Measurements from ENCODE around the gene SLC30A3. TPM values are rescaled to one million over a fixed set of nuclear protein-coding genes. Genes with fewer than 3 reads are reported as not detected.

Gene SLC30A3
- total and polyA plus RNA-seq, 9 donors, result 0.18 to 0.99 (median 0.66) TPM

DNA sequence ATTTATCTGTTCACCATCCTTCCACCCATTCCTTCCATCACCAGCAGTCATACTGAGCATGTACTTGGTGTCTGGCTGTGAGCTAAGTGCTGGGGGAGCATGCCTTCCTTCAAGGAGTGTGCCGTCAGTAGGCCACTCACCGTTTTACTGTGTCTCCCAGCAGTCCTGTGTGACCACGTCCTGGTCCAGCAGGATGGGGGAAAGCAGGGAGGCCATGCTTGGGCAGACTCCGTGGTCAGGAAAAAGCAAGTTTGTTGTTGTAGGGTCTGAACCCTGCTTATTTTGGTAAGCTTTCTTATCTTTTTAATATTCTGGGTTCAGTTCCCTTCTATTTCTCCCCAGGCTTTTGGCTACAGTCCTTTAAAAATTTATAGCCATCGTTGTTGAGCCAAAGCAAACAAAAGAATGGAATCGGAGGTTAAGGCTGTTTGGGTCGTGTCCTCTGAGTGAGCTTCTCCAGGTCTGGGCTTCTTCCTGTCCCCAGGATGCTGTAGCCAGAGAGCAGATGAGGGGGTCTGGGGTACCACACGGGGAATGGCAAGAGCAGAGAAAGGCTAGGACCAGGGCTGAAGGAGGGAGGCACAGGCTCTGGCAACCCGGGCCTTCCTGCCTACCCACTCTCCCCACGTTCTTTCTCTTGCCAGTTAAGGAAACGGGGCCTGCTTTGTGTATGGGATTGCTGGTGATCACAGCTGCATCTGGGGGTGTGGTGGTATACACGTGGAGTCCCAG lies 13.5 kb downstream of the SLC30A3 start:
- Histone ChIP-seq H3K36me3 (ENCODE audit: control insufficient read depth, insufficient read depth, low read length) (peaks cover 6% of the 10 kb centered on the region), H3K27ac (ENCODE audit: low read length) (no peak overlapping the region), H3K4me1 (ENCODE audit: control insufficient read depth, insufficient read depth, low read length) (peaks cover 5% of the 10 kb centered on the region), H3K4me3 (ENCODE audit: low read length) (no peak overlapping the region), H3K9me3 (replicated peaks; ENCODE audit: control insufficient read depth, low read depth, low read length) (no peaks in the 10 kb centered on the region), H3K27me3 (ENCODE audit: control insufficient read depth, insufficient read depth, low read length) (peaks cover 34% of the 10 kb centered on the region)
- no peak for DNase-seq
- 28% methylated on average over 4 of the region's 12 CpGs for whole genome bisulfite sequencing (ENCODE audit: insufficient coverage)

GRCh38 chr2:27247893-27248292 lies 15.0 kb downstream of the SLC30A3 start:
- Histone ChIP-seq H3K27me3 (ENCODE audit: control insufficient read depth, insufficient read depth, low read length) (peaks cover 29% of the 10 kb centered on the region), H3K9me3 (replicated peaks; ENCODE audit: control insufficient read depth, low read depth, low read length) (no peaks in the 10 kb centered on the region), H3K4me1 (ENCODE audit: control insufficient read depth, insufficient read depth, low read length) (peaks cover 9% of the 10 kb centered on the region), H3K27ac (ENCODE audit: low read length) (no peak overlapping the region), H3K4me3 (ENCODE audit: low read length) (no peak overlapping the region), H3K36me3 (ENCODE audit: control insufficient read depth, insufficient read depth, low read length) (peaks cover 21% of the 10 kb centered on the region)
- no peak for DNase-seq
- 84% methylated on average over 3 of the region's 4 CpGs for WGBS (ENCODE audit: insufficient coverage)

GRCh38 chr2:27245626-27246025 lies 17.2 kb downstream of the SLC30A3 start:
- peaks cover 16% of the 10 kb centered on the region for H3K27me3 ChIP-seq (ENCODE audit: control insufficient read depth, insufficient read depth, low read length)
- no peak overlapping the region for H3K4me3 ChIP-seq (ENCODE audit: low read length)
- H3K27ac ChIP-seq (ENCODE audit: low read length), result no peak overlapping the region
- H3K4me1 ChIP-seq (ENCODE audit: control insufficient read depth, insufficient read depth, low read length), result peaks cover 15% of the 10 kb centered on the region
- no peaks in the 10 kb centered on the region for H3K9me3 ChIP-seq (replicated peaks; ENCODE audit: control insufficient read depth, low read depth, low read length)
- peak; percentile 84 for DNase-seq
- peaks cover 43% of the 10 kb centered on the region for H3K36me3 ChIP-seq (ENCODE audit: control insufficient read depth, insufficient read depth, low read length)
- WGBS (ENCODE audit: insufficient coverage), result no CpG with 5 or more reads among the region's 4 CpGs

GRCh38 chr2:27245116-27245515 lies 17.7 kb downstream of the SLC30A3 start:
- WGBS (ENCODE audit: insufficient coverage), result 73% methylated on average over 4 of the region's 10 CpGs
- Histone ChIP-seq H3K4me3 (ENCODE audit: low read length) (no peak overlapping the region), H3K27ac (ENCODE audit: low read length) (no peak overlapping the region), H3K4me1 (ENCODE audit: control insufficient read depth, insufficient read depth, low read length) (peaks cover 13% of the 10 kb centered on the region), H3K9me3 (replicated peaks; ENCODE audit: control insufficient read depth, low read depth, low read length) (no peaks in the 10 kb centered on the region), H3K36me3 (ENCODE audit: control insufficient read depth, insufficient read depth, low read length) (peaks cover 48% of the 10 kb centered on the region), H3K27me3 (ENCODE audit: control insufficient read depth, insufficient read depth, low read length) (peaks cover 11% of the 10 kb centered on the region)
- DNase-seq, result no peak

DNA sequence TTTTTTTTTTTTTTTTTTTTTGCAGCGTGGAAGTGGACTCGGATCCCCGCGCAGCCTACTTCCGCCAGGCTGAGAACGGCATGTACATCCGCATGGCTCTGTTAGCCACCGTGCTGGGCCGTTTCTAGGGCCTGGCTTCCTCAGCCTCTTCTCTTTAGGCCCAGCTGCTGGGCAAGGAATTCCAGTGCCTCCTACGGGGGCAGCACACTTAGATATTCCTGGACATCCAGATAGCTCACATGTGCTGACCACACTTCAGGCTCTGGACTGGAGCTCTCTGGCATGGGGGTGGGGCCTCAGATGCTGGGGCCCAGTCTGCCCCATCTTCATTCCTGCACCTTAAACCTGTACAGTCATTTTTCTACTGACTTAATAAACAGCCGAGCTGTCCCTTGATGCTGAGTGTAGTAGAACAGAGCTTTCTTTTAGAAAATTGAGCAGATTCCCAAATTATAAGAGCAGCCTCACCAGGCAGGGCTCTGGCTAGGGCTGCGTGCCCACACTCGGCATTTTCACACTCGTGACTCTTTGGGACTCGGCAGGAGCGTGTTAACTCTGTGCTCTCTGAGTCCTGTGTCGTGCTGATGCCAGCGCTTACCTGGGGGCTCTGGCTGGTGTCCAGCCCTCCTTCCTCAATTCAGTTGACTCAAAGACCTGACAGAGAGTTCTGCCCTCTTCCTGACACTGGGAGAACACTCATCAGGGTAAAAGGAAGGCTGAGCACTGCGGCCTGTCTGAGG lies 19.3 kb downstream of the SLC30A3 start:
- no peaks in the 10 kb centered on the region for H3K27me3 ChIP-seq (ENCODE audit: control insufficient read depth, insufficient read depth, low read length)
- no peak overlapping the region for H3K4me3 ChIP-seq (ENCODE audit: low read length)
- WGBS (ENCODE audit: insufficient coverage), result 79% methylated on average over 17 of the region's 19 CpGs
- H3K4me1 ChIP-seq (ENCODE audit: control insufficient read depth, insufficient read depth, low read length), result peaks cover 10% of the 10 kb centered on the region
- H3K36me3 ChIP-seq (ENCODE audit: control insufficient read depth, insufficient read depth, low read length), result peaks cover 64% of the 10 kb centered on the region
- no peak overlapping the region for H3K27ac ChIP-seq (ENCODE audit: low read length)
- DNase-seq, result no peak
- no peaks in the 10 kb centered on the region for H3K9me3 ChIP-seq (replicated peaks; ENCODE audit: control insufficient read depth, low read depth, low read length)

DNA sequence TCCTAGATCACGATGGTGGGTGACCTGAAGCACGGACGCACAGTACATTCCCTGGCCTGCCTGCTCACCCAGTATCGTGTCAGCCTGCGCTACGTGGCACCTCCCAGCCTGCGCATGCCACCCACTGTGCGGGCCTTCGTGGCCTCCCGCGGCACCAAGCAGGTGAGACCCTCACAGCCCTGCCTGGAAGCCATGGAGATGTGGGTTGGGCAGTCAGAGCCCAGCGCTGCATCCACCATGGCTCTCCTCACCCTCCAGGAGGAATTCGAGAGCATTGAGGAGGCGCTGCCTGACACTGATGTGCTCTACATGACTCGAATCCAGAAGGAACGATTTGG lies 20.3 kb downstream of the SLC30A3 start:
- WGBS (ENCODE audit: insufficient coverage), result 94% methylated on average over 14 of the region's 16 CpGs
- peaks cover 74% of the 10 kb centered on the region for H3K36me3 ChIP-seq (ENCODE audit: control insufficient read depth, insufficient read depth, low read length)

GRCh38 chr2:27241761-27242613 lies 20.9 kb downstream of the SLC30A3 start:
- peaks cover 80% of the 10 kb centered on the region for H3K36me3 ChIP-seq (ENCODE audit: control insufficient read depth, insufficient read depth, low read length)
- H3K27ac ChIP-seq (ENCODE audit: low read length), result no peak overlapping the region
- DNase-seq, result no peak
- 88% methylated on average over 17 of the region's 24 CpGs for WGBS (ENCODE audit: insufficient coverage)
- H3K4me3 ChIP-seq (ENCODE audit: low read length), result no peak overlapping the region
- H3K9me3 ChIP-seq (replicated peaks; ENCODE audit: control insufficient read depth, low read depth, low read length), result no peaks in the 10 kb centered on the region
- H3K4me1 ChIP-seq (ENCODE audit: control insufficient read depth, insufficient read depth, low read length), result peaks cover 10% of the 10 kb centered on the region
- no peaks in the 10 kb centered on the region for H3K27me3 ChIP-seq (ENCODE audit: control insufficient read depth, insufficient read depth, low read length)

More for the DNA sequence above, 20.3 kb downstream of the SLC30A3 start:
- Histone ChIP-seq H3K27me3 (ENCODE audit: control insufficient read depth, insufficient read depth, low read length) (no peaks in the 10 kb centered on the region), H3K4me1 (ENCODE audit: control insufficient read depth, insufficient read depth, low read length) (peaks cover 10% of the 10 kb centered on the region), H3K4me3 (ENCODE audit: low read length) (no peak overlapping the region), H3K9me3 (replicated peaks; ENCODE audit: control insufficient read depth, low read depth, low read length) (no peaks in the 10 kb centered on the region), H3K27ac (ENCODE audit: low read length) (no peak overlapping the region)
- no peak for DNase-seq

GRCh38 chr2:27240406-27240805 lies 22.4 kb downstream of the SLC30A3 start:
- H3K36me3 ChIP-seq (ENCODE audit: control insufficient read depth, insufficient read depth, low read length), result peaks cover 91% of the 10 kb centered on the region
- no peaks in the 10 kb centered on the region for H3K27me3 ChIP-seq (ENCODE audit: control insufficient read depth, insufficient read depth, low read length)
- no peak overlapping the region for H3K27ac ChIP-seq (ENCODE audit: low read length)
- H3K4me1 ChIP-seq (ENCODE audit: control insufficient read depth, insufficient read depth, low read length), result peaks cover 10% of the 10 kb centered on the region
- no peak overlapping the region for H3K4me3 ChIP-seq (ENCODE audit: low read length)
- no peak for DNase-seq
- WGBS (ENCODE audit: insufficient coverage), result 80% methylated on average over 1 of the region's 9 CpGs
- no peaks in the 10 kb centered on the region for H3K9me3 ChIP-seq (replicated peaks; ENCODE audit: control insufficient read depth, low read depth, low read length)

DNA sequence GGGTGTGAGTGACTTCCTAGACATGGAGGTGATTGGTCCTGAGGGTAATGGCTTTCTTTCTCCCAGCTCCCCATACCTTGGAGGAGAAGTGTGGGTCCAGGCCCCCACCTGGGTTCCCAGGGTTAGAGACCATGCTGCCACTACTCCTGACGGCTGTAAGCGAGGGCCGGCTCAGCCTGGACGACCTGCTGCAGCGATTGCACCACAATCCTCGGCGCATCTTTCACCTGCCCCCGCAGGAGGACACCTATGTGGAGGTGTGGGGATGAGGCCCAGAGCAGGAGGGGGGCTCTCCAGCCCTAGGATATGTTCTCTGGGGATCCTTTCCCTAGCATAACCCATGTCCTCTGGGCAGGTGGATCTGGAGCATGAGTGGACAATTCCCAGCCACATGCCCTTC lies 23.9 kb downstream of the SLC30A3 start:
- peaks cover 8% of the 10 kb centered on the region for H3K4me1 ChIP-seq (ENCODE audit: control insufficient read depth, insufficient read depth, low read length)
- H3K36me3 ChIP-seq (ENCODE audit: control insufficient read depth, insufficient read depth, low read length), result peaks cover 96% of the 10 kb centered on the region
- DNase-seq, result no peak
- 89% methylated on average over 5 of the region's 8 CpGs for WGBS (ENCODE audit: insufficient coverage)
- no peak overlapping the region for H3K4me3 ChIP-seq (ENCODE audit: low read length)
- no peak overlapping the region for H3K27ac ChIP-seq (ENCODE audit: low read length)
- no peaks in the 10 kb centered on the region for H3K27me3 ChIP-seq (ENCODE audit: control insufficient read depth, insufficient read depth, low read length)
- H3K9me3 ChIP-seq (replicated peaks; ENCODE audit: control insufficient read depth, low read depth, low read length), result no peaks in the 10 kb centered on the region
